WI38 (cell line): ENCODE data around the gene BDKRB1.

Experiments
- H3K4me3 ChIP-seq: 2 replicates; pipeline ENCODE4 v1.5.1; 2011; ENCODE audit warnings: low read depth, mild to moderate bottlenecking, control low read depth, low read length
- TF ChIP-seq, protein P1 (sequence below): IDR thresholded peaks from 2 replicates; pipeline ENCODE4 v1.5.1; 2012; ENCODE audit warnings: low read depth, mild to moderate bottlenecking, control low read depth, low read length

Gene BDKRB1

DNA sequence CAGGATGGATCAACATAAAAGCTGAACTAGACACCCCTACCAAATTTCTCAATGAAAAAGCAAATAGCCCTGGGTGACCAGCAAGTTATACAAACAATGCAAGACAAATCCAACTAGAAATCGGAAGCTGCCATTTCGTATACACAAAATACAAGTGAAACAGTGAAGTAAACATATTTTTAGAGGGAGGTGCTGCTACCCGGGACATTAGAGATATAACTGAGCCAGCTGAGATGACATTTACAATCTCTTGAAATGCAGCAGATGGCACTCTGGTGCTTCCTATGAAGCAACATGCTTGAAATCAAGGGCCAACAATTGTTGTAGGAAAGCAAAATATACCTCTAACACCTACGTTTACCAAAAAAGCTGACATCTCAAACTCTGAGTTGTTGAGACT, 25.5 kb downstream of the BDKRB1 start:
- TF ChIP-seq, protein P1, sequence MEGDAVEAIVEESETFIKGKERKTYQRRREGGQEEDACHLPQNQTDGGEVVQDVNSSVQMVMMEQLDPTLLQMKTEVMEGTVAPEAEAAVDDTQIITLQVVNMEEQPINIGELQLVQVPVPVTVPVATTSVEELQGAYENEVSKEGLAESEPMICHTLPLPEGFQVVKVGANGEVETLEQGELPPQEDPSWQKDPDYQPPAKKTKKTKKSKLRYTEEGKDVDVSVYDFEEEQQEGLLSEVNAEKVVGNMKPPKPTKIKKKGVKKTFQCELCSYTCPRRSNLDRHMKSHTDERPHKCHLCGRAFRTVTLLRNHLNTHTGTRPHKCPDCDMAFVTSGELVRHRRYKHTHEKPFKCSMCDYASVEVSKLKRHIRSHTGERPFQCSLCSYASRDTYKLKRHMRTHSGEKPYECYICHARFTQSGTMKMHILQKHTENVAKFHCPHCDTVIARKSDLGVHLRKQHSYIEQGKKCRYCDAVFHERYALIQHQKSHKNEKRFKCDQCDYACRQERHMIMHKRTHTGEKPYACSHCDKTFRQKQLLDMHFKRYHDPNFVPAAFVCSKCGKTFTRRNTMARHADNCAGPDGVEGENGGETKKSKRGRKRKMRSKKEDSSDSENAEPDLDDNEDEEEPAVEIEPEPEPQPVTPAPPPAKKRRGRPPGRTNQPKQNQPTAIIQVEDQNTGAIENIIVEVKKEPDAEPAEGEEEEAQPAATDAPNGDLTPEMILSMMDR = no peak
- no peak overlapping the region for H3K4me3 ChIP-seq

DNA sequence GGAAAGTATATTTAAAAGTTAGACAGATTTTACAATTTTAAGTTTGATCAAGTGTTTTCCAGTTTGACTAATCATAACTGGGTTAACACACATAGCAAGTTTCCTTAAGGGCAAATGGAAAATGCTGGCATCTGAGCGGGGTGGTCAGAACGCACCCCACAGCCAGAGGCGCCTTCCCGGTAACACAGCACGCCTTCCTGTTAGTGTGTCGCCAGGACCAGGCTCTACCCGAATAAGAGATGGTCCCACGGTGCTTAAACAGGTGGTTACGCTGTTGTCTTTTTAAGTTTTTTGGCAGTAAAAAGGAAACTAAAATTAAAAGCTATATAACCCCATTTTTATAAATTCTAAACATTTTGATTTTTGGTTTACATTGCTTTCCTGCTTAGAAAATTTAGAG, 28.0 kb downstream of the BDKRB1 start:
- TF ChIP-seq, protein P1 = no peak
- no peak overlapping the region for H3K4me3 ChIP-seq

DNA sequence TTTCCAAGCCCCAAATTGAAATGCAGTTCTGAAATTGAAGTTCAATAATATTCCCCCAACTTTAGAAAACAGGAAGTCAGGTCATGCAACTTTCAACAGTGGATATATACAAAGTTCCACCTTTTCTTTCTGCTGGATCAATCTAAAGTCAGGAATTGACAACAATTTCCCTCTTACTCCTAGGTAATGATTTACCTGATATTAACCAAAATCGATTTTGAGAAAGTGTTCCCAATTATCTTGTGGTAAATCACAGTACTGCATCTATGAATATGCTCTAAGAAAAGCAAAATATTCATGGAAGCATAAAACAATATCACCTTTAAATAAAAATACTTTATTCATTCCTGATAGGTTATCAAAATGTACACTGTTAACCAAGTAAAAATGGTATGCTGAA, 28.4 kb downstream of the BDKRB1 start:
- TF ChIP-seq, protein P1 = no peak

DNA sequence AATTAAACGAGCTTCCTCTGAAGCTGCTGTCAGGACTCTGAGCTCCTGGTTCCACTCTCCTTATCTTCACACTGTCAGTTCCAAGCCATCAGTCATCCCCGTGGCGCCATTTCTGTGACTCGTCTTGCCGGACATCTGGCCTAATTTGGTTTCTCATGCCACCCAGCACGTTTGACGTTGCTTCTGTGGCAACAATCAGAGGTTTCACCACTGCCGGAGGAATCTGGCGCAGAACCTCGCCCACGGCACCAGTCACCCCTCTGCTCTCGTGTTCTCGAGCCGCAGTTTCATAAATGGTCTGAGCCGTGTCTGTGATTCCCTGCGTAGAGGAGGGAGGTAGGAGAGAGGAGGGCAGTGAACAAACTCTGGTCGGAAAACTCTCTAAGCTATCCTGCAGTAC, 29.7 kb downstream of the BDKRB1 start:
- H3K4me3 ChIP-seq = peak overlapping the region; percentile 2; the same call in 1 of the 2 replicates
- TF ChIP-seq, protein P1 = no peak

More for the DNA sequence above, 28.4 kb downstream of the BDKRB1 start:
- no peak overlapping the region for H3K4me3 ChIP-seq

DNA sequence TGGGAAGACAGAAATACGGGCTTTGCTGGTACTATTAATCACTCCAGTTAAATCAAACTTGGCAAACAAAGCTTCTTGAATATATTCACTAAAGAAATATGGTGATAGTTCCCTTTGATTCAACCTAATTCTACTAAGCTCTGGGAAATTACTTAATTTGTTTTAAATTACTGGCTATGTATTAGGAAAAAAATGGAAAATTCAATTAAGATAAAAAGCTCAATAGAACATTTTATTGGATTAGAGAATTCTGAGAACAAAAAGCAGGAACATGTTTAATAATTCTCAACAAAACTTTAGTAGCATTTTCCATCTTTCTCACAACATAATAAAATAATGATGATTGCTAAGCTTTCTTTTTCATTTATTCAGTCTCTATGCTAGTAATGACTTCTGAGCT, 30.2 kb downstream of the BDKRB1 start:
- TF ChIP-seq, protein P1 = no peak
- H3K4me3 ChIP-seq = no peak overlapping the region

DNA sequence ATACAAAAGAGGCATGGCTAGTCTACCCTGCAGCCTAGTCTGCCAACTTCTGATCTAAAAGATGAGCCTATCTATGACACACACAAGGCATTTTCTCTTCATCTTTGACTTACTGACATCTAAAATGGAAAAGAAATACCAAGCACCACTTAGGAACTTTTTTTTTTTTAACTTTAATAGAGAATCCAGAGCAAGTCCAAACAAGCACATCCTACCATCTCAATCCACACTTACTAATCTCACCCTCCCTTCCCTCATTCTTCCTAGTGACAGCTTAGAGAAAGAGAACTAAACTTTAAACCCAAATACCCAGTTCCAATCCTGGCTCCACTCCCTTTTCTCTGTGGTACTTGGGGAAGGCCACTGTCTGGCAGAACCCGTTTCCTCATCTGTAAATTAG, 31.8 kb downstream of the BDKRB1 start:
- TF ChIP-seq, protein P1 = no peak
- no peak overlapping the region for H3K4me3 ChIP-seq

DNA sequence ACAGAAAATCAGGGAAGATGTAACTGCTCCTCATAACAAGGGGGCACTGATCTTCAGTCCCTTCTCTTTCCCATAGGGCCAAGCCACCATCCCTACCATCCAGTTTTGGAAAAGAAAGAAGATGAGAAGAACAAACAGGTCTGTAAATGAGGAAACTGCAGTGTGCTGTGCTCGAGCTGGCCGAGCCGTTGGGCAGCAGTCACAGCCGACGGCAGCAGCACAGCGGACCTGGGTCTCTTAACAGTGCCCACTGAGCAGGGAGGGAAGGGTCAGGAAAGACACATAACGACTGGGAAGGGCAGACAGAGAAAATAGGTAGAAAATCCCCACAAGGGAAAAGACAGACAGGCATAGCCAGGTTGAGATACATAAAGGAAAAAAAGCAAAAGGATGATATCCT, 38.2 kb downstream of the BDKRB1 start:
- TF ChIP-seq, protein P1 = no peak
- H3K4me3 ChIP-seq = no peak overlapping the region
